IMR-90 (cell line): Measurements from ENCODE around the gene NRCAM. TPM values are rescaled to one million over a fixed set of nuclear protein-coding genes. Genes with fewer than 3 reads are reported as not detected.

ENCODE experiments used
- ATAC-seq: fragments of 200-7000 bp; cut with Tn5 transposase; 2 replicates; pipeline ENCODE4 v1.9.1; 2020; ENCODE audit warnings: low read depth, mild to moderate bottlenecking, moderate library complexity
- BruUV-seq: library from RNA; stranded (reverse); fragments of 400-500 nt; replicated peaks from 2 replicates; lab custom pipeline; 2021; lab: Mats Ljungman, UMichigan
- CTCF ChIA-PET: fragments of 300-600 bp; formaldehyde crosslinking; extraction: SDS; loops from one replicate; lab custom pipeline; 2021; ENCODE audit warnings: antibody characterized with exemption; lab: Yijun Ruan, JAX
- POLR2A ChIA-PET: fragments of 300-600 bp; sonication (Branson Sonifier 250); formaldehyde crosslinking; loops from one replicate; lab custom pipeline; 2022; ENCODE audit warnings: antibody characterized with exemption; ENCODE audit not compliant: unreplicated experiment; lab: Charles Lee
- DNase-seq: peaks from one replicate; pipeline ENCODE4 v3.0.0; 2013
- H2AFZ ChIP-seq: replicated peaks from 2 replicates; pipeline ENCODE3; 2013; ENCODE audit warnings: low read length, mild to moderate bottlenecking; ENCODE audit not compliant: poor library complexity
- H2AK5ac ChIP-seq: 2 replicates; pipeline ENCODE4 v1.6.1; 2013; ENCODE audit warnings: low read depth, low read length, inconsistent platforms
- H2AK9ac ChIP-seq: replicated peaks from 2 replicates; pipeline ENCODE3; 2013; ENCODE audit warnings: mild to moderate bottlenecking, low read depth, low read length, moderate library complexity; ENCODE audit not compliant: poor library complexity
- H2BK120ac ChIP-seq: 2 replicates; pipeline ENCODE4 v1.6.1; 2013; ENCODE audit warnings: low read depth, low read length, inconsistent platforms
- H2BK15ac ChIP-seq: 3 replicates; pipeline ENCODE4 v1.6.1; 2013; ENCODE audit warnings: low read depth, low read length, inconsistent platforms
- H2BK20ac ChIP-seq: 2 replicates; pipeline ENCODE4 v1.6.1; 2013; ENCODE audit warnings: low read depth, mild to moderate bottlenecking, inconsistent platforms, low read length, moderate library complexity
- H2BK5ac ChIP-seq: 2 replicates; pipeline ENCODE4 v1.6.1; 2013; ENCODE audit warnings: mild to moderate bottlenecking, low read depth, low read length, inconsistent platforms; ENCODE audit not compliant: poor library complexity, severe bottlenecking
- H3K14ac ChIP-seq: replicated peaks from 2 replicates; pipeline ENCODE4 v1.6.1; 2013; ENCODE audit warnings: low read depth, low read length, inconsistent platforms
- H3K18ac ChIP-seq: 2 replicates; pipeline ENCODE4 v1.6.1; 2013; ENCODE audit warnings: low read depth, low read length, control low read depth
- H3K23ac ChIP-seq: 2 replicates; pipeline ENCODE4 v1.6.1; 2013; ENCODE audit warnings: low read depth, low read length, inconsistent platforms
- H3K27ac ChIP-seq: 2 replicates; pipeline ENCODE4 v1.5.1; 2013; ENCODE audit warnings: mild to moderate bottlenecking, control low read depth, low read length; ENCODE audit not compliant: insufficient read depth
- H3K27me3 ChIP-seq: 2 replicates; pipeline ENCODE4 v1.6.1; 2013; ENCODE audit warnings: low read length; ENCODE audit not compliant: control insufficient read depth, insufficient read depth
- H3K36me3 ChIP-seq: 2 replicates; pipeline ENCODE4 v1.6.1; 2013; ENCODE audit warnings: low read length, mixed read lengths; ENCODE audit not compliant: control insufficient read depth, insufficient read depth
- H3K4ac ChIP-seq: 2 replicates; pipeline ENCODE4 v1.6.1; 2013; ENCODE audit warnings: low read depth, low read length, inconsistent platforms
- H3K4me1 ChIP-seq: 2 replicates; pipeline ENCODE4 v1.6.1; 2013; ENCODE audit warnings: low read length, mixed read lengths; ENCODE audit not compliant: control insufficient read depth, insufficient read depth
- H3K4me2 ChIP-seq: 2 replicates; pipeline ENCODE4 v1.6.1; 2013; ENCODE audit warnings: low read depth, mild to moderate bottlenecking, control low read depth, low read length, moderate library complexity
- H3K4me3 ChIP-seq: 2 replicates; pipeline ENCODE4 v1.5.1; 2013; ENCODE audit warnings: low read depth, mild to moderate bottlenecking, control low read depth, low read length, moderate library complexity; ENCODE audit not compliant: insufficient read depth
- H3K56ac ChIP-seq: 2 replicates; pipeline ENCODE4 v1.6.1; 2013; ENCODE audit warnings: low read length, inconsistent platforms; ENCODE audit not compliant: insufficient read depth; ENCODE audit errors: extremely low read depth
- H3K79me1 ChIP-seq, 2 experiments: 2 replicates each; pipeline ENCODE4 v1.6.1; 2013; ENCODE audit warnings: low read length in 2 of 2, inconsistent platforms in 1 of 2, low read depth in 1 of 2
- H3K9ac ChIP-seq: 2 replicates; pipeline ENCODE4 v1.6.1; 2013; ENCODE audit warnings: low read depth, low read length, control low read depth
- H3K9me1 ChIP-seq: 2 replicates; pipeline ENCODE4 v1.6.1; 2013; ENCODE audit warnings: low read length, inconsistent platforms; ENCODE audit not compliant: insufficient read depth
- H3K9me3 ChIP-seq: 2 replicates; pipeline ENCODE4 v1.6.1; 2013; ENCODE audit warnings: low read length; ENCODE audit not compliant: control insufficient read depth, insufficient read depth
- H4K20me1 ChIP-seq: 2 replicates; pipeline ENCODE4 v1.6.1; 2013; ENCODE audit warnings: low read length, inconsistent platforms; ENCODE audit not compliant: insufficient read depth
- H4K5ac ChIP-seq: 2 replicates; pipeline ENCODE4 v1.6.1; 2013; ENCODE audit warnings: mild to moderate bottlenecking, low read depth, low read length, control low read depth
- H4K8ac ChIP-seq, 2 experiments: 2 replicates each; pipeline ENCODE4 v1.6.1; 2013; ENCODE audit warnings: low read depth in 2 of 2, low read length in 2 of 2, control low read depth in 1 of 2, inconsistent platforms in 1 of 2
- H4K91ac ChIP-seq: 2 replicates; pipeline ENCODE4 v1.6.1; 2013; ENCODE audit warnings: low read depth, low read length, inconsistent platforms; ENCODE audit not compliant: insufficient read depth
- BHLHE40 ChIP-seq: fragments of 150-350 bp; IDR thresholded peaks from 2 replicates; pipeline ENCODE4 v1.6.1; 2016; ENCODE audit warnings: mild to moderate bottlenecking, low read depth, low read length
- CTCF ChIP-seq: conservative IDR thresholded peaks from 2 replicates; pipeline ENCODE4 v1.5.1; 2012; ENCODE audit warnings: mild to moderate bottlenecking, low read depth, low read length, improper control_type of control experiment
- FOS ChIP-seq: fragments of 150-350 bp; IDR thresholded peaks from 2 replicates; pipeline ENCODE4 v1.6.1; 2016; ENCODE audit warnings: low read depth, low read length
- MAFK ChIP-seq: IDR thresholded peaks from 2 replicates; pipeline ENCODE4 v1.6.1; 2012; ENCODE audit warnings: low read depth, low read length, improper control_type of control experiment
- MAZ ChIP-seq: IDR thresholded peaks from 2 replicates; pipeline ENCODE4 v1.6.1; 2012; ENCODE audit warnings: low read depth, mild to moderate bottlenecking, low read length, improper control_type of control experiment, moderate library complexity, borderline replicate concordance
- MXI1 ChIP-seq: IDR thresholded peaks from 2 replicates; pipeline ENCODE4 v1.6.1; 2012; ENCODE audit warnings: low read depth, mild to moderate bottlenecking, low read length, moderate library complexity, borderline replicate concordance
- NFE2L2 ChIP-seq: fragments of 150-350 bp; IDR thresholded peaks from 2 replicates; pipeline ENCODE4 v1.6.1; 2016; ENCODE audit warnings: low read depth, mild to moderate bottlenecking, low read length
- POLR2A ChIP-seq: IDR thresholded peaks from 2 replicates; pipeline ENCODE4 v1.6.1; 2012; ENCODE audit warnings: mild to moderate bottlenecking, low read depth, low read length
- RAD21 ChIP-seq: IDR thresholded peaks from 2 replicates; pipeline ENCODE4 v1.6.1; 2012; ENCODE audit warnings: low read length, improper control_type of control experiment
- RFX5 ChIP-seq: IDR thresholded peaks from 2 replicates; pipeline ENCODE4 v1.8.0; 2012; ENCODE audit warnings: low read depth, mild to moderate bottlenecking, low read length, moderate library complexity
- SMC3 ChIP-seq: fragments of 150-350 bp; IDR thresholded peaks from 2 replicates; pipeline ENCODE4 v1.6.1; 2016; ENCODE audit warnings: low read depth, mild to moderate bottlenecking, antibody characterized with exemption, low read length, moderate library complexity
- USF2 ChIP-seq: fragments of 150-350 bp; IDR thresholded peaks from 2 replicates; pipeline ENCODE4 v1.6.1; 2017; ENCODE audit warnings: mild to moderate bottlenecking, antibody characterized with exemption, low read length, low read depth
- WGBS, 2 experiments: methylation state at CpG; one replicate each; pipeline versions ENCODE4 v1.1.5 to v1.1.7; 2013; ENCODE audit warnings: missing lambda C conversion rate in 2 of 2; ENCODE audit not compliant: insufficient read length in 1 of 2; ENCODE audit errors: extremely low coverage in 2 of 2; 5-methylcytosine and 5-hydroxymethylcytosine counted together
- dilution Hi-C: fragments of 300-500 bp; cut with HindIII; formaldehyde crosslinking; loops from one replicate; pipeline ENCODE4 v1.14.3; 2018; ENCODE audit warnings: low sequenced_read_pairs; ENCODE audit not compliant: unreplicated experiment
- in situ Hi-C: fragments of 300-500 bp; cut with MboI; formaldehyde crosslinking; loops from 3 replicates; pipeline ENCODE4 v1.14.3; 2019; ENCODE audit warnings: low sequenced_read_pairs, inconsistent platforms, mixed read lengths
- intact Hi-C: fragments of 100-400 bp; cut with micrococcal nuclease; formaldehyde crosslinking; loops from 2 replicates; pipeline ENCODE4 v1.10.0; 2022
- polyA plus RNA-seq, 3 experiments: library from polyadenylated mRNA; depleted of rRNA; stranded (reverse); fragments of >200 nt; gene quantifications; 2 replicates each; pipeline ENCODE4 v1.2.3, GENCODE V29; 2012; ENCODE audit warnings: low replicate concordance in 1 of 3
- total RNA-seq: library from RNA; depleted of rRNA; stranded (reverse); fragments of >200 nt; gene quantifications from 2 replicates; pipeline ENCODE4 v1.2.3, GENCODE V29; 2012

NRCAM gene
- total and polyA plus RNA-seq, 2 of the 4 experiments (the other 2 are of a cell fraction): 0.46 to 1.1 TPM

- no peak for TF ChIP-seq USF2
- no peak for TF ChIP-seq MAFK
Observed at GRCh38 chr7:108181073-108181985, 274.9 kb downstream of the NRCAM start (continued).

GRCh38 chr7:108178398-108178797 lies 277.8 kb downstream of the NRCAM start:
- ChIA-PET CTCF (interaction anchor here (0.8 to 2.5 kb wide), 2 partner anchors 319 to 325 kb away, joined by 3 to 7 read pairs; no protein-coding TSS in a partner anchor), POLR2A (no interaction called here)
- Histone ChIP-seq H4K5ac (no peak overlapping the region), H3K4me2 (no peak overlapping the region), H3K79me1 (no peaks in the 10 kb centered on the region), H2AFZ (no peak overlapping the region), H3K23ac (no peak overlapping the region), H3K9me1 (no peaks in the 10 kb centered on the region), H3K4me3 (no peak overlapping the region), H3K56ac (no peak overlapping the region), H3K36me3 (no peaks in the 10 kb centered on the region), H2BK5ac (no peak overlapping the region), H3K27me3 (peaks cover 15% of the 10 kb centered on the region), H3K4me1 (no peaks in the 10 kb centered on the region), H2BK15ac (no peak overlapping the region), H3K4ac (no peak overlapping the region), H2AK9ac (no peak overlapping the region), H3K18ac (no peak overlapping the region), H2BK20ac (no peak overlapping the region), H3K9ac (no peak overlapping the region), H4K20me1 (no peaks in the 10 kb centered on the region), H4K8ac (no peak overlapping the region), H2AK5ac (no peak overlapping the region), H3K27ac (no peak overlapping the region), H3K9me3 (no peaks in the 10 kb centered on the region), H4K91ac (no peak overlapping the region), H3K14ac (no peak overlapping the region), H2BK120ac (no peak overlapping the region)
- BruUV-seq: no TSS peak
- in situ Hi-C loops (loop anchor here (10.0 kb wide), 1 partner anchor 316 kb away; no protein-coding TSS in a partner anchor), intact Hi-C loops (no loop called here), dilution Hi-C loops (loop anchor here (25.0 kb wide), 1 partner anchor 309 kb away; no protein-coding TSS in a partner anchor)
- 60% methylated on average over 1 of the region's 3 CpGs; no CpG with 5 or more reads in 1 of the 2 experiments for WGBS, 2 experiments
- DNase-seq: no peak
- no peak for ATAC-seq
- TF ChIP-seq USF2 (no peak), NFE2L2 (no peak), CTCF (no peak), POLR2A (no peak), FOS (no peak), RFX5 (no peak), RAD21 (no peak), MAZ (no peak), MXI1 (no peak), BHLHE40 (no peak), MAFK (no peak), SMC3 (no peak)
